Fibroblast of mammary gland (primary cell): ENCODE data around the gene ARHGAP40.

Experiments
- DNase-seq: peaks from one replicate; pipeline ENCODE4 v3.0.0-alpha.2; 2010; ENCODE audit warnings: low read depth
- H3K4me3 ChIP-seq: 2 replicates; pipeline ENCODE4 v1.5.1; 2011; ENCODE audit warnings: low read depth, mild to moderate bottlenecking, low read length, moderate library complexity; ENCODE audit not compliant: control insufficient read depth
- CTCF ChIP-seq: conservative IDR thresholded peaks from 2 replicates; pipeline ENCODE4 v1.5.1; 2011; ENCODE audit warnings: low read depth, low read length, inconsistent platforms; ENCODE audit not compliant: control insufficient read depth, insufficient read depth

Gene ARHGAP40

GRCh38 chr20:38617830-38618196, 16.2 kb downstream of the ARHGAP40 start:
- TF ChIP-seq CTCF, result no peak
- DNase-seq, result no peak
- no peak overlapping the region for H3K4me3 ChIP-seq

- no peak for DNase-seq
- TF ChIP-seq CTCF, result no peak
- H3K4me3 ChIP-seq, result no peak overlapping the region
Observed at GRCh38 chr20:38620441-38620840, 18.8 kb downstream of the ARHGAP40 start.

- TF ChIP-seq CTCF, result no peak
- H3K4me3 ChIP-seq, result no peak overlapping the region
- DNase-seq, result no peak
Observed at GRCh38 chr20:38623061-38623460, 21.5 kb downstream of the ARHGAP40 start.

GRCh38 chr20:38624084-38624483, 22.5 kb downstream of the ARHGAP40 start:
- no peak for TF ChIP-seq CTCF
- no peak overlapping the region for H3K4me3 ChIP-seq
- DNase-seq, result no peak

- H3K4me3 ChIP-seq, result no peak overlapping the region
- no peak for TF ChIP-seq CTCF
- no peak for DNase-seq
Observed at GRCh38 chr20:38625896-38626295, 24.3 kb downstream of the ARHGAP40 start.

GRCh38 chr20:38626921-38627659, 25.5 kb downstream of the ARHGAP40 start:
- TF ChIP-seq CTCF, result no peak
- no peak overlapping the region for H3K4me3 ChIP-seq
- DNase-seq, result no peak
